Endothelial cell of umbilical vein (primary cell): ENCODE measurements around the gene STIM1. TPM values are rescaled to one million over a fixed set of nuclear protein-coding genes. Genes with fewer than 3 reads are reported as not detected.

ENCODE experiments used
- BruUV-seq: library from RNA; stranded (reverse); fragments of 400-500 nt; replicated peaks from 2 replicates; lab custom pipeline; 2021; lab: Mats Ljungman, UMichigan
- CTCF ChIA-PET: fragments of 300-600, 350-600 bp; sonication (Branson Sonifier 250); formaldehyde crosslinking; loops from one replicate; lab custom pipeline; 2021; ENCODE audit warnings: antibody characterized with exemption, inconsistent platforms; lab: Charles Lee
- POLR2A ChIA-PET: fragments of 300-600, 350-600 bp; sonication (Branson Sonifier 250); formaldehyde crosslinking; loops from one replicate; lab custom pipeline; 2021; ENCODE audit warnings: antibody characterized with exemption, inconsistent platforms; lab: Charles Lee
- DNase-seq: peaks from one replicate; pipeline ENCODE4 v3.0.0-alpha.2; 2011; ENCODE audit warnings: low read depth, low spot score
- FAIRE-seq: peaks from 2 replicates; lab custom pipeline; 2011; peaks lifted over from hg19 to GRCh38; lab: Jason Lieb, UNC
- H2AFZ ChIP-seq: 2 replicates; pipeline ENCODE4 v1.6.0; 2012; ENCODE audit warnings: low read depth, low read length, control low read depth, inconsistent platforms
- H3K27ac ChIP-seq: 2 replicates; pipeline ENCODE4 v1.5.1; 2011; ENCODE audit warnings: low read depth, mild to moderate bottlenecking, control low read depth, low read length, moderate library complexity; ENCODE audit not compliant: insufficient read depth
- H3K27me3 ChIP-seq, 2 experiments: 2 replicates each; pipeline versions ENCODE4 v1.6.0 to v1.6.1; 2011; ENCODE audit warnings: low read length in 2 of 2, mixed read lengths in 1 of 2; ENCODE audit not compliant: control insufficient read depth in 2 of 2, insufficient read depth in 2 of 2
- H3K36me3 ChIP-seq, 2 experiments: 2 replicates in 1 of 2; 3 replicates in 1 of 2; pipeline ENCODE4 v1.5.1; 2011; ENCODE audit warnings: low read length in 2 of 2, mild to moderate bottlenecking in 1 of 2, moderate library complexity in 1 of 2; ENCODE audit not compliant: control insufficient read depth in 2 of 2, insufficient read depth in 2 of 2; ENCODE audit errors: extremely low read depth in 1 of 2
- H3K4me1 ChIP-seq: 3 replicates; pipeline ENCODE4 v1.5.1; 2011; ENCODE audit warnings: mild to moderate bottlenecking, low read length; ENCODE audit not compliant: control insufficient read depth, insufficient read depth; ENCODE audit errors: extremely low read depth
- H3K4me2 ChIP-seq: 2 replicates; pipeline ENCODE4 v1.6.1; 2011; ENCODE audit warnings: low read length, control low read depth, mixed read lengths; ENCODE audit not compliant: insufficient read depth
- H3K4me3 ChIP-seq, 3 experiments: fragments of 200-600 bp in 1 of 3; sonication (generic), shearing (Covaris generic) in 1 of 3; replicated peaks in 1 of 3; 2 replicates each; pipeline ENCODE4 v1.5.1; 2011 to 2016; ENCODE audit warnings: control low read depth in 3 of 3, low read length in 3 of 3, mild to moderate bottlenecking in 2 of 3, inconsistent platforms in 1 of 3, low read depth in 1 of 3, moderate library complexity in 1 of 3; ENCODE audit not compliant: insufficient read depth in 1 of 3
- H3K79me2 ChIP-seq: 2 replicates; pipeline ENCODE4 v1.6.0; 2012; ENCODE audit warnings: low read length, inconsistent platforms; ENCODE audit not compliant: control insufficient read depth, insufficient read depth
- H3K9ac ChIP-seq: replicated peaks from 2 replicates; pipeline ENCODE3; 2011; ENCODE audit warnings: low read length, control low read depth; ENCODE audit not compliant: insufficient read depth; ENCODE audit errors: extremely low read depth
- H3K9me1 ChIP-seq: replicated peaks from 3 replicates; pipeline ENCODE4 v1.6.0; 2011; ENCODE audit warnings: mild to moderate bottlenecking, low read length; ENCODE audit not compliant: control insufficient read depth, insufficient read depth; ENCODE audit errors: extremely low read depth
- H3K9me3 ChIP-seq: replicated peaks from 2 replicates; pipeline ENCODE4 v1.5.1; 2012; ENCODE audit warnings: low read length, inconsistent platforms; ENCODE audit not compliant: control insufficient read depth, insufficient read depth
- H4K20me1 ChIP-seq: replicated peaks from 2 replicates; pipeline ENCODE3; 2011; ENCODE audit warnings: mild to moderate bottlenecking, low read length; ENCODE audit not compliant: control insufficient read depth, insufficient read depth; ENCODE audit errors: extremely low read depth
- CTCF ChIP-seq, 2 donors: IDR thresholded peaks; 1 replicate in 1 of 2; 2 replicates in 1 of 2; pipeline ENCODE4 v1.5.1; 2011; ENCODE audit warnings: low read length in 2 of 2, mild to moderate bottlenecking in 2 of 2, moderate library complexity in 2 of 2, control low read depth in 1 of 2, inconsistent platforms in 1 of 2, low read depth in 1 of 2; ENCODE audit not compliant: insufficient read depth in 1 of 2; ENCODE audit errors: extremely low read depth in 1 of 2
- EZH2 ChIP-seq: IDR thresholded peaks from 2 replicates; pipeline ENCODE4 v1.6.1; 2012; ENCODE audit warnings: borderline replicate concordance, low read depth, mild to moderate bottlenecking, moderate library complexity, low read length, inconsistent platforms; ENCODE audit not compliant: severe bottlenecking
- FOS ChIP-seq: IDR thresholded peaks from 2 replicates; pipeline ENCODE4 v1.6.1; 2011; ENCODE audit warnings: mild to moderate bottlenecking, low read length, moderate library complexity, borderline replicate concordance; ENCODE audit not compliant: insufficient read depth
- GATA2 ChIP-seq: IDR thresholded peaks from 2 replicates; pipeline ENCODE4 v1.7.0; 2011; ENCODE audit warnings: low read depth, mild to moderate bottlenecking, moderate library complexity, mixed read lengths, low read length; ENCODE audit not compliant: insufficient read length, insufficient read depth
- JUN ChIP-seq: IDR thresholded peaks from 2 replicates; pipeline ENCODE4 v1.6.1; 2011; ENCODE audit warnings: borderline replicate concordance, low read depth; ENCODE audit not compliant: insufficient read length, insufficient read depth
- MYC ChIP-seq: IDR thresholded peaks from one replicate; pipeline ENCODE4 v1.6.1; 2011; ENCODE audit warnings: mild to moderate bottlenecking, low read depth, low read length
- POLR2A ChIP-seq: IDR thresholded peaks from 2 replicates; pipeline ENCODE4 v1.6.1; 2012; ENCODE audit warnings: low read depth, mild to moderate bottlenecking, control low read depth, low read length
- POLR2AphosphoS5 ChIP-seq: IDR thresholded peaks from 2 replicates; pipeline ENCODE4 v1.6.1; 2012; ENCODE audit warnings: low read depth, mild to moderate bottlenecking, control low read depth, low read length, moderate library complexity; ENCODE audit not compliant: insufficient read depth
- dilution Hi-C: fragments of 300-500 bp; cut with MboI; formaldehyde crosslinking; loops from one replicate; pipeline ENCODE4 v1.15.0; 2019; ENCODE audit warnings: low sequenced_read_pairs; ENCODE audit not compliant: extremely low pct_ligation_motif_present
- intact Hi-C: fragments of 100-400 bp; cut with micrococcal nuclease; formaldehyde crosslinking; loops from one replicate; pipeline ENCODE4 v1.10.0; 2022
- polyA plus RNA-seq, 4 experiments: library from polyadenylated mRNA; depleted of rRNA in 3 of 4; stranded (reverse) in 3 of 4; unstranded in 1 of 4; fragments of >200 nt; gene quantifications; 2 replicates each; pipeline versions ENCODE4 v1.2.1 to v1.2.3, GENCODE V29; 2011 to 2012; ENCODE audit warnings: missing spikeins in 1 of 4
- total RNA-seq: library from RNA; stranded (reverse); gene quantifications from 2 replicates; pipeline ENCODE4 v1.2.3, GENCODE V29; 2021

STIM1 gene
- total and polyA plus RNA-seq, 2 donors (not counting 3 experiments of a cell fraction or from before 2014, with no cell fraction given) = 32.7 to 33.4 TPM

- dilution Hi-C loops = no loop called here
These were observed 31.5 kb upstream of the STIM1 start for GRCh38 chr11:3823762-3824506.

GRCh38 chr11:3824714-3825472 is 30.6 kb upstream of the STIM1 start:
- intact Hi-C loops = loop anchor here (1.0 kb wide), 3 partner anchors 10 to 247 kb away; no protein-coding TSS in a partner anchor
- Histone ChIP-seq H4K20me1 (no peaks in the 10 kb centered on the region), H3K4me1 (no peaks in the 10 kb centered on the region), H3K9me1 (no peaks in the 10 kb centered on the region), H3K79me2 (peaks cover 3% of the 10 kb centered on the region), H2AFZ (no peak overlapping the region), H3K9ac (no peak overlapping the region), H3K27ac (no peak overlapping the region), H3K4me2 (no peak overlapping the region), H3K27me3 (no peaks in the 10 kb centered on the region), H3K9me3 (no peaks in the 10 kb centered on the region), H3K36me3 (peaks cover 4 to 20% of the 10 kb centered on the region in 2 experiments), H3K4me3 (no peak overlapping the region)
- no TSS peak for BruUV-seq
- peak; percentile 44 for DNase-seq
- peak; percentile 87 for FAIRE-seq
- no peak for TF ChIP-seq FOS
- TF ChIP-seq JUN = no peak
- TF ChIP-seq POLR2A = no peak
- peak; percentile 74 for TF ChIP-seq CTCF (IDR thresholded peaks at IDR 0.05; ENCODE audit: extremely low read depth in 1 of 2, insufficient read depth in 1 of 2, low read depth in 1 of 2, low read length in 2 of 2)
- TF ChIP-seq POLR2AphosphoS5 = no peak
- dilution Hi-C loops = no loop called here
- ChIA-PET CTCF (interaction anchor here (0.6 to 1.4 kb wide), 8 partner anchors 11 to 248 kb away, joined by 3 to 7 read pairs (median 4); no protein-coding TSS in a partner anchor), POLR2A (no interaction called here)

More at GRCh38 chr11:3823762-3824506, 31.5 kb upstream of the STIM1 start:
- peaks cover 2 to 20% of the 10 kb centered on the region in 2 experiments for H3K36me3 ChIP-seq
- FAIRE-seq (no peak), DNase-seq (no peak)
- H3K4me1 ChIP-seq = no peaks in the 10 kb centered on the region
- no peak overlapping the region for H3K4me2 ChIP-seq
- H3K79me2 ChIP-seq = no peaks in the 10 kb centered on the region
- intact Hi-C loops = loop anchor here (1.0 kb wide), 3 partner anchors 11 to 248 kb away; no protein-coding TSS in a partner anchor
- no peaks in the 10 kb centered on the region for H3K9me3 ChIP-seq
- no peaks in the 10 kb centered on the region for H4K20me1 ChIP-seq
- H3K9ac ChIP-seq = no peak overlapping the region
- no peak overlapping the region for H3K27ac ChIP-seq
- ChIA-PET CTCF (interaction anchor here (0.8 to 2.9 kb wide), 6 partner anchors 10 to 249 kb away, joined by 3 to 17 read pairs (median 4); partner anchors contain the start of genes PGAP2 and RHOG), POLR2A (no interaction called here)
- no TSS peak for BruUV-seq
- H3K27me3 ChIP-seq = no peaks in the 10 kb centered on the region
- H3K9me1 ChIP-seq = no peaks in the 10 kb centered on the region
- no peak overlapping the region for H3K4me3 ChIP-seq
- TF ChIP-seq POLR2AphosphoS5 (no peak), MYC (no peak), GATA2 (no peak), EZH2 (no peak), POLR2A (no peak), JUN (no peak)
- no peak overlapping the region for H2AFZ ChIP-seq
